ENCODE results near the gene PRRC1. TPM values are rescaled to one million over a fixed set of nuclear protein-coding genes. Genes with fewer than 3 reads are reported as not detected.

The PRRC1 gene
- polyA plus RNA-seq, 1 of the 3 experiments (the other 2 are of a cell fraction) = 26.6 TPM

DNA sequence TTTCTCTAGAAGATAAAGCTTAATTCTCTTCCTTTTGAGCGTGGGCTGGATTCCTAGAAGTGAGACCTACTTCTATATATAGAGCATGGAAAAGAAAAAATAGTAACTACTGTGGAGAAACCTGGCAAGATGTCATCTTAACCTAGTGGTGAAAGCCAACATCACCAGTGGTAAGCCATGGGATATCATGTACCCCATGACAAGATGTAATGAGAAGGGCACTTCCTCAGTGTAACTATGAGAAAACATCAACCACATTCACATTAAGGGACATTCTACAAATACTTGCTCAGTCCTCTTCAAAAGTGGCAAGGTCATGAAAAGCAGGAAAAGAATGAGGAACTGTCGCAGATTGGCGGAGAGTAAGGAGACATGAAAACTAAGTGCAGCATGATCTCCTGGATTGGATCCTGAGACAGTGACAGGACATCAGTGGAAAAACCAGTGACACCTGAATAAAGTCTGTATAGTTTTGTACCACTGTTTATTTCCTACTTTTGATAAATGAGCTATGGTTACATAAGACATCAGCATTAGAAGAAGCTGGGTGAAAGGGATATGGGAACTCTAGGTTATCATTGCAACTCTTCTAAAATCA, 65.4 kb downstream of the PRRC1 start:
- H3F3A ChIP-seq (replicated peaks; ENCODE audit: insufficient read depth) = no peaks in the 10 kb centered on the region
- no peak overlapping the region for H2AFZ ChIP-seq (ENCODE audit: low read depth)
- no peak for TF ChIP-seq TCF12 (IDR thresholded peaks at IDR 0.05)
- TF ChIP-seq FOXJ3 (CRISPR knock-in tag; IDR thresholded peaks at IDR 0.05) = no peak
- no peak for TF ChIP-seq YY1 (IDR thresholded peaks at IDR 0.05; ENCODE audit: low read depth)
- TF ChIP-seq, protein P1, sequence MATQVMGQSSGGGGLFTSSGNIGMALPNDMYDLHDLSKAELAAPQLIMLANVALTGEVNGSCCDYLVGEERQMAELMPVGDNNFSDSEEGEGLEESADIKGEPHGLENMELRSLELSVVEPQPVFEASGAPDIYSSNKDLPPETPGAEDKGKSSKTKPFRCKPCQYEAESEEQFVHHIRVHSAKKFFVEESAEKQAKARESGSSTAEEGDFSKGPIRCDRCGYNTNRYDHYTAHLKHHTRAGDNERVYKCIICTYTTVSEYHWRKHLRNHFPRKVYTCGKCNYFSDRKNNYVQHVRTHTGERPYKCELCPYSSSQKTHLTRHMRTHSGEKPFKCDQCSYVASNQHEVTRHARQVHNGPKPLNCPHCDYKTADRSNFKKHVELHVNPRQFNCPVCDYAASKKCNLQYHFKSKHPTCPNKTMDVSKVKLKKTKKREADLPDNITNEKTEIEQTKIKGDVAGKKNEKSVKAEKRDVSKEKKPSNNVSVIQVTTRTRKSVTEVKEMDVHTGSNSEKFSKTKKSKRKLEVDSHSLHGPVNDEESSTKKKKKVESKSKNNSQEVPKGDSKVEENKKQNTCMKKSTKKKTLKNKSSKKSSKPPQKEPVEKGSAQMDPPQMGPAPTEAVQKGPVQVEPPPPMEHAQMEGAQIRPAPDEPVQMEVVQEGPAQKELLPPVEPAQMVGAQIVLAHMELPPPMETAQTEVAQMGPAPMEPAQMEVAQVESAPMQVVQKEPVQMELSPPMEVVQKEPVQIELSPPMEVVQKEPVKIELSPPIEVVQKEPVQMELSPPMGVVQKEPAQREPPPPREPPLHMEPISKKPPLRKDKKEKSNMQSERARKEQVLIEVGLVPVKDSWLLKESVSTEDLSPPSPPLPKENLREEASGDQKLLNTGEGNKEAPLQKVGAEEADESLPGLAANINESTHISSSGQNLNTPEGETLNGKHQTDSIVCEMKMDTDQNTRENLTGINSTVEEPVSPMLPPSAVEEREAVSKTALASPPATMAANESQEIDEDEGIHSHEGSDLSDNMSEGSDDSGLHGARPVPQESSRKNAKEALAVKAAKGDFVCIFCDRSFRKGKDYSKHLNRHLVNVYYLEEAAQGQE (IDR thresholded peaks at IDR 0.05; ENCODE audit: low read depth, low read length) = no peak
- TF ChIP-seq RAD21 (IDR thresholded peaks at IDR 0.05; ENCODE audit: low read length) = no peak
- TF ChIP-seq POLR2AphosphoS5 (IDR thresholded peaks at IDR 0.05; ENCODE audit: low read depth, low read length) = no peak
- TF ChIP-seq NRF1 (IDR thresholded peaks at IDR 0.05; ENCODE audit: low read depth, low read length) = no peak
- TF ChIP-seq RFX5 (IDR thresholded peaks at IDR 0.05; ENCODE audit: low read length) = no peak
- TF ChIP-seq FOSL2 (IDR thresholded peaks at IDR 0.05; ENCODE audit: borderline replicate concordance, low read depth) = no peak
- TF ChIP-seq JUND (IDR thresholded peaks at IDR 0.05) = no peak
- TF ChIP-seq MXI1 (IDR thresholded peaks at IDR 0.05; ENCODE audit: low read depth, low read length) = no peak
- TF ChIP-seq, protein P2, sequence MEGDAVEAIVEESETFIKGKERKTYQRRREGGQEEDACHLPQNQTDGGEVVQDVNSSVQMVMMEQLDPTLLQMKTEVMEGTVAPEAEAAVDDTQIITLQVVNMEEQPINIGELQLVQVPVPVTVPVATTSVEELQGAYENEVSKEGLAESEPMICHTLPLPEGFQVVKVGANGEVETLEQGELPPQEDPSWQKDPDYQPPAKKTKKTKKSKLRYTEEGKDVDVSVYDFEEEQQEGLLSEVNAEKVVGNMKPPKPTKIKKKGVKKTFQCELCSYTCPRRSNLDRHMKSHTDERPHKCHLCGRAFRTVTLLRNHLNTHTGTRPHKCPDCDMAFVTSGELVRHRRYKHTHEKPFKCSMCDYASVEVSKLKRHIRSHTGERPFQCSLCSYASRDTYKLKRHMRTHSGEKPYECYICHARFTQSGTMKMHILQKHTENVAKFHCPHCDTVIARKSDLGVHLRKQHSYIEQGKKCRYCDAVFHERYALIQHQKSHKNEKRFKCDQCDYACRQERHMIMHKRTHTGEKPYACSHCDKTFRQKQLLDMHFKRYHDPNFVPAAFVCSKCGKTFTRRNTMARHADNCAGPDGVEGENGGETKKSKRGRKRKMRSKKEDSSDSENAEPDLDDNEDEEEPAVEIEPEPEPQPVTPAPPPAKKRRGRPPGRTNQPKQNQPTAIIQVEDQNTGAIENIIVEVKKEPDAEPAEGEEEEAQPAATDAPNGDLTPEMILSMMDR (IDR thresholded peaks at IDR 0.05) = no peak
- TF ChIP-seq GATA2 (CRISPR knock-in tag; IDR thresholded peaks at IDR 0.05) = no peak
- TF ChIP-seq, protein P3, sequence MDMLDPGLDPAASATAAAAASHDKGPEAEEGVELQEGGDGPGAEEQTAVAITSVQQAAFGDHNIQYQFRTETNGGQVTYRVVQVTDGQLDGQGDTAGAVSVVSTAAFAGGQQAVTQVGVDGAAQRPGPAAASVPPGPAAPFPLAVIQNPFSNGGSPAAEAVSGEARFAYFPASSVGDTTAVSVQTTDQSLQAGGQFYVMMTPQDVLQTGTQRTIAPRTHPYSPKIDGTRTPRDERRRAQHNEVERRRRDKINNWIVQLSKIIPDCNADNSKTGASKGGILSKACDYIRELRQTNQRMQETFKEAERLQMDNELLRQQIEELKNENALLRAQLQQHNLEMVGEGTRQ (IDR thresholded peaks at IDR 0.05; ENCODE audit: borderline replicate concordance, low read depth, low read length) = no peak
- no peak for TF ChIP-seq MEF2A (IDR thresholded peaks at IDR 0.05; ENCODE audit: borderline replicate concordance, low read depth)

More for the DNA sequence above, 65.4 kb downstream of the PRRC1 start:
- ChIA-PET CTCF (no interaction called here), POLR2A (no interaction called here)
- Histone ChIP-seq H3K27ac (ENCODE audit: low read depth in 2 of 2, low read length in 1 of 2) (no peak overlapping the region), H3K9ac (no peak overlapping the region), H3K27me3 (ENCODE audit: insufficient read depth) (no peaks in the 10 kb centered on the region; the same call in 1 of the 2 replicates), H3K9me2 (no peaks in the 10 kb centered on the region), H3K4me1 (ENCODE audit: control insufficient read depth in 1 of 2, insufficient read depth in 2 of 2, low read depth in 1 of 2, low read length in 1 of 2) (no peaks in the 10 kb centered on the region), H3K4me3 (ENCODE audit: low read depth in 2 of 2, low read length in 1 of 2) (no peak overlapping the region), H3K36me3 (replicated peaks in 1 of 2; ENCODE audit: control insufficient read depth in 1 of 2, insufficient read depth in 2 of 2, low read length in 1 of 2) (no peaks in the 10 kb centered on the region), H4K20me1 (ENCODE audit: insufficient read depth) (no peaks in the 10 kb centered on the region), H3K79me2 (ENCODE audit: insufficient read depth) (no peaks in the 10 kb centered on the region), H3K9me3 (no peaks in the 10 kb centered on the region), H3K4me2 (no peak overlapping the region)
- no peak for DNase-seq
- WGBS (ENCODE audit: low lambda C conversion rate) = 63% methylated on average over 3 of the region's 3 CpGs

All from SK-N-SH (cell line).